CD4-positive, CD25-positive, alpha-beta regulatory T cell (primary cell): Measurements from ENCODE around the gene C3orf49. TPM values are rescaled to one million over a fixed set of nuclear protein-coding genes. Genes with fewer than 3 reads are reported as not detected.

Source experiments
- ATAC-seq, 2 donors: fragments of 150-1000 bp; cut with Tn5 transposase; one replicate each; pipeline ENCODE4 v1.10.0; 2021; ENCODE audit warnings: low read depth in 2 of 2, moderate number of reproducible peaks in 2 of 2, moderate library complexity in 1 of 2
- DNase-seq, 3 donors: peaks; one replicate each; pipeline versions ENCODE4 v3.0.0 to v3.0.0-alpha.2; 2012 to 2022; ENCODE audit warnings: mixed read lengths in 1 of 3
- H3K27ac ChIP-seq: one replicate; pipeline ENCODE4 v1.7.0; 2013; ENCODE audit warnings: mild to moderate bottlenecking, low read length; ENCODE audit not compliant: insufficient read depth, poor library complexity, severe bottlenecking
- H3K27me3 ChIP-seq: one replicate; pipeline ENCODE4 v1.7.0; 2013; ENCODE audit warnings: low read length; ENCODE audit not compliant: control insufficient read depth, insufficient read depth
- H3K36me3 ChIP-seq: one replicate; pipeline ENCODE4 v1.7.0; 2013; ENCODE audit warnings: mild to moderate bottlenecking, low read length, moderate library complexity; ENCODE audit not compliant: control insufficient read depth, insufficient read depth
- H3K4me1 ChIP-seq: 2 replicates; pipeline ENCODE4 v1.7.0; 2013; ENCODE audit warnings: mild to moderate bottlenecking, low read length; ENCODE audit not compliant: insufficient read depth, control insufficient read depth, poor library complexity, severe bottlenecking
- H3K4me3 ChIP-seq: one replicate; pipeline ENCODE4 v1.7.0; 2013; ENCODE audit warnings: low read depth, mild to moderate bottlenecking, low read length, moderate library complexity
- H3K9me3 ChIP-seq, 2 experiments: 1 replicate in 1 of 2; 2 replicates in 1 of 2; pipeline ENCODE4 v1.7.0; 2013; ENCODE audit warnings: low read length in 2 of 2, mild to moderate bottlenecking in 1 of 2, moderate library complexity in 1 of 2; ENCODE audit not compliant: control insufficient read depth in 2 of 2
- H3K27ac Mint-ChIP-seq, 3 donors: one replicate each; pipeline ENCODE4 v1.8.0; 2020 to 2022; ENCODE audit warnings: mild to moderate bottlenecking in 3 of 3, mixed read lengths in 3 of 3, moderate library complexity in 2 of 3
- H3K27me3 Mint-ChIP-seq: one replicate; pipeline ENCODE4 v1.8.0; 2022; ENCODE audit warnings: mild to moderate bottlenecking, mixed read lengths
- H3K36me3 Mint-ChIP-seq: one replicate; pipeline ENCODE4 v1.8.0; 2020; ENCODE audit warnings: mixed read lengths
- H3K4me1 Mint-ChIP-seq, 4 donors: one replicate each; pipeline ENCODE4 v1.8.0; 2020 to 2022; ENCODE audit warnings: mixed read lengths in 4 of 4, mild to moderate bottlenecking in 1 of 4
- H3K4me3 Mint-ChIP-seq, 4 donors: one replicate each; pipeline ENCODE4 v1.8.0; 2020 to 2022; ENCODE audit warnings: mild to moderate bottlenecking in 4 of 4, mixed read lengths in 4 of 4, moderate library complexity in 3 of 4
- H3K9me3 Mint-ChIP-seq, 7 donors: one replicate each; pipeline ENCODE4 v1.8.0; 2020 to 2022; ENCODE audit warnings: mixed read lengths in 7 of 7, mild to moderate bottlenecking in 3 of 7, moderate library complexity in 2 of 7
- polyA plus RNA-seq, 4 donors: library from polyadenylated mRNA; unstranded; fragments of 300-500 nt; fragmentation: Illumina TruSeq; gene quantifications; one replicate each; pipeline ENCODE4 v1.2.3, GENCODE V29; 2021
- total RNA-seq: library from RNA; stranded (reverse); gene quantifications from one replicate; pipeline ENCODE4 v1.2.3, GENCODE V29; 2022

The C3orf49 gene, protein sequence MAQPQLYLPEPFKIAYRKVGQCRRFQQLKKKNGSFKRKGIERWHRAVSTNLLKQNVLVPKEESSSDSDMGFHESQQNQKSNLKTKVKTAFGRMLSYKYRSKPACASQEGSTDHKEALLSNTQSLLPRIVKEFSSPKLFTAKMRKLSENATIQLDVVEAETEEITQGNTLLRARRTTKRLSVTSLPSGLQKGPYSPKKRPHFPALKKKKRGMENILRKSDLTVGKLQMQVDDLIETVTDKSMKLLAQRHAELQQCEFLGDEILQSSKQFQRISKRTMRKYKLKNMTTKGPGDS
- total RNA-seq (not detected), polyA plus RNA-seq (not detected)

DNA sequence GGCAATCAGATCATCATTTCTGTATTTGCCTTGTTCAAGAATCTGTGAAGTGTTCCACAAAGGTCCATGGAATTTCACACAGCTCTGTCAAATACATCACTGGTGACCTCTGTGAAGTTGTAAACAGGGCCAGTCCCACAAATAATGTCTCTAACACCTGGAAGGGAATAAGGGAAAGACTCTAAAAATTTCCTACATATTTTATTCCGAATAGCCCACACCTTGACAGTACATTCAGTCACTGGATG is at the start of gene C3orf49:
Gene C3orf49, plus strand, starts transcription at position 149 of the 248 bp plus-strand sequence. CDS start 173 bp downstream, outside the sequence.
- Mint-ChIP-seq H3K4me1 (peaks cover 0 to 8% (median 3%) of the 10 kb centered on the region in 4 donors), H3K27ac (peak within 1 kb of the TSS in 1 of 3 donors; percentile 55), H3K4me3 (no peak within 1 kb of the TSS), H3K9me3 (no peaks in the 10 kb centered on the region), H3K36me3 (peaks cover 4% of the 10 kb centered on the region), H3K27me3 (no peaks in the 10 kb centered on the region)
- Histone ChIP-seq H3K27me3 (no peaks in the 10 kb centered on the region), H3K4me3 (no peak within 1 kb of the TSS), H3K4me1 (no peaks in the 10 kb centered on the region), H3K27ac (no peak within 1 kb of the TSS), H3K9me3 (no peaks in the 10 kb centered on the region), H3K36me3 (no peaks in the 10 kb centered on the region)
- DNase-seq = no peak
- ATAC-seq = no peak

- no peaks in the 10 kb centered on the region for H3K4me1 Mint-ChIP-seq
- H3K9me3 Mint-ChIP-seq = peaks cover 0 to 3% (median 2%) of the 10 kb centered on the region in 7 donors
- Histone ChIP-seq H3K27me3 (no peaks in the 10 kb centered on the region), H3K9me3 (no peaks in the 10 kb centered on the region), H3K27ac (no peak overlapping the region), H3K36me3 (no peaks in the 10 kb centered on the region), H3K4me1 (no peaks in the 10 kb centered on the region), H3K4me3 (no peak overlapping the region)
- ATAC-seq (no peak), DNase-seq (no peak)
- no peak overlapping the region for H3K4me3 Mint-ChIP-seq
- no peaks in the 10 kb centered on the region for H3K27me3 Mint-ChIP-seq
- H3K27ac Mint-ChIP-seq = no peak overlapping the region
- no peaks in the 10 kb centered on the region for H3K36me3 Mint-ChIP-seq
Measured at GRCh38 chr3:63774781-63775180, 44.3 kb upstream of the C3orf49 start.

- Mint-ChIP-seq H3K4me3 (no peak overlapping the region), H3K9me3 (peaks cover 0 to 3% (median 0%) of the 10 kb centered on the region in 7 donors), H3K4me1 (no peaks in the 10 kb centered on the region), H3K36me3 (no peaks in the 10 kb centered on the region), H3K27me3 (no peaks in the 10 kb centered on the region), H3K27ac (no peak overlapping the region)
- Histone ChIP-seq H3K36me3 (no peaks in the 10 kb centered on the region), H3K27ac (no peak overlapping the region), H3K4me3 (no peak overlapping the region), H3K27me3 (no peaks in the 10 kb centered on the region), H3K9me3 (no peaks in the 10 kb centered on the region), H3K4me1 (no peaks in the 10 kb centered on the region)
- ATAC-seq (no peak), DNase-seq (no peak)
Measured at GRCh38 chr3:63779227-63779626, 39.9 kb upstream of the C3orf49 start.

- H3K4me3 Mint-ChIP-seq = no peak overlapping the region
- no peak overlapping the region for H3K4me3 ChIP-seq
- H3K9me3 Mint-ChIP-seq = peaks cover 0 to 2% (median 0%) of the 10 kb centered on the region in 7 donors
- no peaks in the 10 kb centered on the region for H3K4me1 Mint-ChIP-seq
- no peaks in the 10 kb centered on the region for H3K36me3 ChIP-seq
- no peaks in the 10 kb centered on the region for H3K4me1 ChIP-seq
- H3K9me3 ChIP-seq = no peaks in the 10 kb centered on the region
- H3K27ac Mint-ChIP-seq = no peak overlapping the region
- ATAC-seq (no peak), DNase-seq (no peak)
- peaks cover 4% of the 10 kb centered on the region for H3K27me3 ChIP-seq
- no peaks in the 10 kb centered on the region for H3K36me3 Mint-ChIP-seq
- H3K27ac ChIP-seq = no peak overlapping the region
- peaks cover 11% of the 10 kb centered on the region for H3K27me3 Mint-ChIP-seq
Measured at GRCh38 chr3:63791974-63792373, 27.1 kb upstream of the C3orf49 start.

GRCh38 chr3:63795438-63795837 is 23.7 kb upstream of the C3orf49 start:
- peaks cover 4% of the 10 kb centered on the region for H3K27me3 ChIP-seq
- ATAC-seq (no peak), DNase-seq (no peak)
- Mint-ChIP-seq H3K4me3 (no peak overlapping the region), H3K27ac (no peak overlapping the region), H3K36me3 (no peaks in the 10 kb centered on the region), H3K9me3 (no peaks in the 10 kb centered on the region), H3K4me1 (no peaks in the 10 kb centered on the region), H3K27me3 (peaks cover 6% of the 10 kb centered on the region)
- no peaks in the 10 kb centered on the region for H3K9me3 ChIP-seq
- H3K4me1 ChIP-seq = no peaks in the 10 kb centered on the region
- H3K27ac ChIP-seq = no peak overlapping the region
- H3K36me3 ChIP-seq = no peaks in the 10 kb centered on the region
- no peak overlapping the region for H3K4me3 ChIP-seq

DNA sequence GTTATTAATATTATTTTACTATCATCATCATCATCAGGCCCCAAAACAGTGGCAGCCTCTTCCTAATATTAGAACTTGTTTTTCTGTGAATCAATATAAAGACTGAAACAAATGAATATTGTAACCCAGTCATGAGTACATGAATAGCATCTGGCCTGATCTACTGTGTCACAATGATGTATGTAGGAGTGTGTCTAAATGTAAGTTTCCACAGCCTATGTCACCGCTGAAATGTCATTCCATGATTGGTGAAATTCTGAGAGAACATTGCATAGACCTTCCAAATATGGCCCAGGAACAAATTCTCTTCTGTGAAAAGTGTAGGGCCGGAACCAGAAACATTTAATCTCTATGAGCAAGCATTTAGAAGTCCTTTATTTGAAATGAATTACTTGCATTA is 20.6 kb upstream of the C3orf49 start:
- ATAC-seq = no peak
- no peak overlapping the region for H3K4me3 Mint-ChIP-seq
- Histone ChIP-seq H3K27ac (no peak overlapping the region), H3K4me1 (no peaks in the 10 kb centered on the region), H3K36me3 (no peaks in the 10 kb centered on the region), H3K9me3 (no peaks in the 10 kb centered on the region), H3K27me3 (peaks cover 4% of the 10 kb centered on the region), H3K4me3 (no peak overlapping the region)
- no peaks in the 10 kb centered on the region for H3K9me3 Mint-ChIP-seq
- H3K27me3 Mint-ChIP-seq = peaks cover 6% of the 10 kb centered on the region
- H3K27ac Mint-ChIP-seq = no peak overlapping the region
- DNase-seq = no peak
- H3K4me1 Mint-ChIP-seq = no peaks in the 10 kb centered on the region
- H3K36me3 Mint-ChIP-seq = no peaks in the 10 kb centered on the region

GRCh38 chr3:63798949-63799348 is 20.1 kb upstream of the C3orf49 start:
- Mint-ChIP-seq H3K9me3 (no peaks in the 10 kb centered on the region), H3K4me1 (no peaks in the 10 kb centered on the region), H3K27ac (no peak overlapping the region), H3K36me3 (no peaks in the 10 kb centered on the region), H3K27me3 (peaks cover 6% of the 10 kb centered on the region), H3K4me3 (no peak overlapping the region)
- Histone ChIP-seq H3K27me3 (peaks cover 4% of the 10 kb centered on the region), H3K36me3 (no peaks in the 10 kb centered on the region), H3K27ac (no peak overlapping the region), H3K9me3 (no peaks in the 10 kb centered on the region), H3K4me1 (no peaks in the 10 kb centered on the region), H3K4me3 (no peak overlapping the region)
- DNase-seq (no peak), ATAC-seq (no peak)

GRCh38 chr3:63800097-63800496 is 19.0 kb upstream of the C3orf49 start:
- Mint-ChIP-seq H3K36me3 (no peaks in the 10 kb centered on the region), H3K9me3 (no peaks in the 10 kb centered on the region), H3K4me1 (no peaks in the 10 kb centered on the region), H3K27me3 (peaks cover 6% of the 10 kb centered on the region), H3K4me3 (no peak overlapping the region), H3K27ac (no peak overlapping the region)
- no peak overlapping the region for H3K27ac ChIP-seq
- no peaks in the 10 kb centered on the region for H3K36me3 ChIP-seq
- no peak for DNase-seq
- H3K27me3 ChIP-seq = peaks cover 4% of the 10 kb centered on the region
- no peak for ATAC-seq
- H3K4me1 ChIP-seq = no peaks in the 10 kb centered on the region
- H3K9me3 ChIP-seq = no peaks in the 10 kb centered on the region
- H3K4me3 ChIP-seq = no peak overlapping the region
